Neural progenitor cell (in vitro differentiated cells): ENCODE measurements around the gene IGFL4. TPM values are rescaled to one million over a fixed set of nuclear protein-coding genes. Genes with fewer than 3 reads are reported as not detected.

ENCODE experiments used
- DNase-seq: peaks from one replicate; pipeline ENCODE4 v3.0.0-alpha.2; 2016; ENCODE audit warnings: low spot score
- H2AFZ ChIP-seq: fragments of 200-600 bp; sonication (generic); replicated peaks from 2 replicates; pipeline ENCODE4 v1.6.1; 2016; ENCODE audit warnings: antibody characterized with exemption
- H3F3A ChIP-seq: fragments of 200-600 bp; sonication (generic); 2 replicates; pipeline ENCODE4 v1.6.1; 2016; ENCODE audit warnings: antibody characterized with exemption, low read depth
- H3K27ac ChIP-seq: fragments of 200-600 bp; sonication (generic); 2 replicates; pipeline ENCODE4 v1.5.1; 2016; ENCODE audit warnings: mild to moderate bottlenecking
- H3K27me3 ChIP-seq: fragments of 200-600 bp; sonication (generic); 2 replicates; pipeline ENCODE4 v1.6.1; 2016; ENCODE audit warnings: mild to moderate bottlenecking, moderate library complexity
- H3K36me3 ChIP-seq: fragments of 200-600 bp; sonication (generic); 2 replicates; pipeline ENCODE4 v1.5.1; 2016
- H3K4me1 ChIP-seq: fragments of 200-600 bp; sonication (generic); 2 replicates; pipeline ENCODE4 v1.6.1; 2016; ENCODE audit warnings: mixed run types
- H3K4me2 ChIP-seq: fragments of 200-600 bp; sonication (generic); 2 replicates; pipeline ENCODE4 v1.6.1; 2016
- H3K4me3 ChIP-seq: fragments of 200-600 bp; sonication (generic); 2 replicates; pipeline ENCODE4 v1.5.1; 2016
- H3K79me2 ChIP-seq: fragments of 200-600 bp; sonication (generic); 2 replicates; pipeline ENCODE4 v1.6.1; 2016; ENCODE audit warnings: low read depth
- H3K9ac ChIP-seq: fragments of 200-600 bp; sonication (generic); 2 replicates; pipeline ENCODE4 v1.6.1; 2016
- H3K9me3 ChIP-seq: fragments of 200-600 bp; sonication (generic); 2 replicates; pipeline ENCODE4 v1.5.1; 2016; ENCODE audit warnings: low read depth
- H4K20me1 ChIP-seq: fragments of 200-600 bp; sonication (generic); 2 replicates; pipeline ENCODE4 v1.6.1; 2016; ENCODE audit warnings: low read depth
- H3K27ac Mint-ChIP-seq: 3 replicates; pipeline ENCODE4 v1.8.0; 2021; ENCODE audit warnings: mixed read lengths
- H3K27me3 Mint-ChIP-seq: 2 replicates; pipeline ENCODE4 v1.8.0; 2022; ENCODE audit warnings: low read depth, mild to moderate bottlenecking, inconsistent platforms, moderate library complexity, mixed read lengths; ENCODE audit not compliant: insufficient read depth
- H3K36me3 Mint-ChIP-seq: 3 replicates; pipeline ENCODE4 v1.8.0; 2021; ENCODE audit warnings: mixed read lengths
- H3K4me1 Mint-ChIP-seq: 3 replicates; pipeline ENCODE4 v1.8.0; 2021; ENCODE audit warnings: mixed read lengths
- H3K4me3 Mint-ChIP-seq: 3 replicates; pipeline ENCODE4 v1.8.0; 2021; ENCODE audit warnings: mild to moderate bottlenecking, moderate library complexity, mixed read lengths
- H3K9me3 Mint-ChIP-seq: 3 replicates; pipeline ENCODE4 v1.8.0; 2020; ENCODE audit warnings: mixed read lengths
- CTCF ChIP-seq: fragments of 200-600 bp; sonication (generic); IDR thresholded peaks from 2 replicates; pipeline ENCODE4 v1.5.1; 2017; ENCODE audit warnings: antibody characterized with exemption, mild to moderate bottlenecking
- EZH2 ChIP-seq: fragments of 200-600 bp; sonication (generic); IDR thresholded peaks from 2 replicates; pipeline ENCODE4 v1.6.1; 2017; ENCODE audit warnings: antibody characterized with exemption, mild to moderate bottlenecking, moderate library complexity
- EZH2phosphoT487 ChIP-seq: fragments of 200-600 bp; sonication (generic); IDR thresholded peaks from 2 replicates; pipeline ENCODE4 v1.6.1; 2017; ENCODE audit warnings: antibody characterized with exemption
- total RNA-seq: library from RNA; depleted of rRNA; stranded (reverse); fragments of >200 nt; gene quantifications from 2 replicates; pipeline ENCODE4 v1.2.3, GENCODE V29; 2015; ENCODE audit warnings: low replicate concordance

IGFL4 gene
- total RNA-seq, 1 donor from 2014 or later = 0.21 TPM

- no peaks in the 10 kb centered on the region for H3K79me2 ChIP-seq
- no peaks in the 10 kb centered on the region for H3K36me3 ChIP-seq
- H3K36me3 Mint-ChIP-seq = peaks cover 4% of the 10 kb centered on the region
- H3K27ac ChIP-seq = no peak overlapping the region
- peaks cover 15% of the 10 kb centered on the region for H3K27me3 Mint-ChIP-seq
- no peak overlapping the region for H3K4me2 ChIP-seq
- H2AFZ ChIP-seq = no peak overlapping the region
- H3K4me1 Mint-ChIP-seq = peaks cover 13% of the 10 kb centered on the region
- peaks cover 6% of the 10 kb centered on the region for H3K4me1 ChIP-seq
- no peak overlapping the region for H3K27ac Mint-ChIP-seq
- no peaks in the 10 kb centered on the region for H3K9me3 Mint-ChIP-seq
- H3K4me3 Mint-ChIP-seq = peak overlapping the region; percentile 64
- H3F3A ChIP-seq = peaks cover 29% of the 10 kb centered on the region
- no peak overlapping the region for H3K4me3 ChIP-seq
- no peak overlapping the region for H3K9ac ChIP-seq
- H4K20me1 ChIP-seq = peaks cover 37% of the 10 kb centered on the region
- TF ChIP-seq EZH2 (no peak), EZH2phosphoT487 (no peak), CTCF (no peak)
- no peaks in the 10 kb centered on the region for H3K9me3 ChIP-seq
- peaks cover 39% of the 10 kb centered on the region for H3K27me3 ChIP-seq
- DNase-seq = no peak
Measured at GRCh38 chr19:46017095-46017429, 23.7 kb downstream of the IGFL4 start.

- Mint-ChIP-seq H3K27ac (no peak overlapping the region), H3K4me1 (peaks cover 13% of the 10 kb centered on the region)
- H3K27ac ChIP-seq = no peak overlapping the region
Measured at GRCh38 chr19:46016426-46017094, 24.2 kb downstream of the IGFL4 start.

GRCh38 chr19:46015687-46016425, 24.9 kb downstream of the IGFL4 start:
- peaks cover 29% of the 10 kb centered on the region for H3F3A ChIP-seq
- H3K9me3 Mint-ChIP-seq = no peaks in the 10 kb centered on the region
- TF ChIP-seq EZH2 = peak; percentile 86
- TF ChIP-seq EZH2phosphoT487 = peak; percentile 78
- TF ChIP-seq CTCF = no peak
- peak; percentile 68 for DNase-seq
- no peaks in the 10 kb centered on the region for H3K79me2 ChIP-seq
- H3K27ac ChIP-seq = no peak overlapping the region
- H3K27me3 Mint-ChIP-seq = peaks cover 15% of the 10 kb centered on the region
- no peak overlapping the region for H3K27ac Mint-ChIP-seq
- H3K4me1 Mint-ChIP-seq = peaks cover 13% of the 10 kb centered on the region
- no peak overlapping the region for H2AFZ ChIP-seq
- H3K36me3 ChIP-seq = no peaks in the 10 kb centered on the region
- peak overlapping the region; percentile 90 for H3K4me2 ChIP-seq
- peak overlapping the region; percentile 49 for H3K4me3 ChIP-seq
- H3K9ac ChIP-seq = no peak overlapping the region
- H3K36me3 Mint-ChIP-seq = peaks cover 3% of the 10 kb centered on the region
- peak overlapping the region; percentile 90 for H3K4me3 Mint-ChIP-seq
- H4K20me1 ChIP-seq = peaks cover 37% of the 10 kb centered on the region
- H3K4me1 ChIP-seq = peaks cover 6% of the 10 kb centered on the region
- H3K27me3 ChIP-seq = peaks cover 39% of the 10 kb centered on the region
- no peaks in the 10 kb centered on the region for H3K9me3 ChIP-seq

More at GRCh38 chr19:46016426-46017094, 24.2 kb downstream of the IGFL4 start:
- Histone ChIP-seq H3K79me2 (no peaks in the 10 kb centered on the region), H2AFZ (no peak overlapping the region), H3K9me3 (no peaks in the 10 kb centered on the region), H3K36me3 (no peaks in the 10 kb centered on the region), H3F3A (peaks cover 29% of the 10 kb centered on the region), H3K27me3 (peaks cover 39% of the 10 kb centered on the region), H3K4me1 (peaks cover 6% of the 10 kb centered on the region), H3K9ac (no peak overlapping the region), H3K4me3 (peak overlapping the region; percentile 49), H3K4me2 (peak overlapping the region; percentile 90), H4K20me1 (peaks cover 37% of the 10 kb centered on the region)
- DNase-seq = peak; percentile 93
- Mint-ChIP-seq H3K9me3 (no peaks in the 10 kb centered on the region), H3K4me3 (peak overlapping the region; percentile 90), H3K36me3 (peaks cover 4% of the 10 kb centered on the region), H3K27me3 (peaks cover 15% of the 10 kb centered on the region)
- TF ChIP-seq EZH2 (peak; percentile 78), CTCF (peak; percentile 77), EZH2phosphoT487 (peak; percentile 62)
